Keratinocyte (primary cell): ENCODE data around the gene L3MBTL4. TPM values are rescaled to one million over a fixed set of nuclear protein-coding genes. Genes with fewer than 3 reads are reported as not detected.

Experiments used
- DNase-seq: peaks from one replicate; pipeline ENCODE4 v3.0.0-alpha.2; 2011; ENCODE audit warnings: low read depth, missing footprints, low spot score
- FAIRE-seq: peaks from 2 replicates; lab custom pipeline; 2011; peaks lifted over from hg19 to GRCh38; lab: Jason Lieb, UNC
- H2AFZ ChIP-seq: 2 replicates; pipeline ENCODE4 v1.6.0; 2012; ENCODE audit warnings: low read length, control low read depth, inconsistent platforms; ENCODE audit not compliant: control insufficient read depth
- H3K27ac ChIP-seq: 2 replicates; pipeline ENCODE4 v1.5.1; 2011; ENCODE audit warnings: low read length; ENCODE audit not compliant: control insufficient read depth, insufficient read depth
- H3K27me3 ChIP-seq: 3 replicates; pipeline ENCODE4 v1.6.0; 2011; ENCODE audit warnings: low read length; ENCODE audit not compliant: control insufficient read depth, insufficient read depth; ENCODE audit errors: extremely low read depth
- H3K36me3 ChIP-seq, 2 experiments: 2 replicates in 1 of 2; 3 replicates in 1 of 2; pipeline ENCODE4 v1.5.1; 2011; ENCODE audit warnings: low read length in 2 of 2, mild to moderate bottlenecking in 1 of 2; ENCODE audit not compliant: control insufficient read depth in 2 of 2, insufficient read depth in 2 of 2; ENCODE audit errors: extremely low read depth in 1 of 2
- H3K4me1 ChIP-seq: 3 replicates; pipeline ENCODE4 v1.5.1; 2011; ENCODE audit warnings: low read length; ENCODE audit not compliant: control insufficient read depth, insufficient read depth; ENCODE audit errors: extremely low read depth
- H3K4me2 ChIP-seq: 3 replicates; pipeline ENCODE4 v1.6.0; 2011; ENCODE audit warnings: low read depth, low read length; ENCODE audit not compliant: control insufficient read depth, insufficient read depth; ENCODE audit errors: extremely low read depth
- H3K4me3 ChIP-seq, 3 experiments: fragments of 200-600 bp in 1 of 3; sonication (generic) in 1 of 3; 2 replicates in 2 of 3; 3 replicates in 1 of 3; pipeline ENCODE4 v1.5.1; 2011 to 2016; ENCODE audit warnings: low read length in 3 of 3, mild to moderate bottlenecking in 3 of 3, control low read depth in 2 of 3, inconsistent platforms in 1 of 3, low read depth in 1 of 3, mixed read lengths in 1 of 3, mixed run types in 1 of 3, moderate library complexity in 1 of 3; ENCODE audit not compliant: control insufficient read depth in 2 of 3, insufficient read depth in 2 of 3; ENCODE audit errors: extremely low read depth in 1 of 3
- H3K79me2 ChIP-seq: 2 replicates; pipeline ENCODE4 v1.6.0; 2012; ENCODE audit warnings: low read length; ENCODE audit not compliant: control insufficient read depth, insufficient read depth
- H3K9ac ChIP-seq: 3 replicates; pipeline ENCODE4 v1.6.0; 2011; ENCODE audit warnings: low read length; ENCODE audit not compliant: control insufficient read depth, insufficient read depth; ENCODE audit errors: extremely low read depth
- H3K9me1 ChIP-seq: 3 replicates; pipeline ENCODE4 v1.6.0; 2011; ENCODE audit warnings: low read length; ENCODE audit not compliant: control insufficient read depth, insufficient read depth; ENCODE audit errors: extremely low read depth
- H3K9me3 ChIP-seq: 2 replicates; pipeline ENCODE4 v1.5.1; 2012; ENCODE audit warnings: low read depth, low read length; ENCODE audit not compliant: control insufficient read depth
- H4K20me1 ChIP-seq: 3 replicates; pipeline ENCODE4 v1.6.0; 2011; ENCODE audit warnings: low read length; ENCODE audit not compliant: control insufficient read depth, insufficient read depth; ENCODE audit errors: extremely low read depth
- EZH2 ChIP-seq: IDR thresholded peaks from one replicate; pipeline ENCODE4 v1.6.1; 2012; ENCODE audit warnings: inconsistent platforms, mild to moderate bottlenecking, low read length, moderate library complexity
- dilution Hi-C: fragments of 300-500 bp; cut with MboI; formaldehyde crosslinking; loops from one replicate; pipeline ENCODE4 v1.7.0; 2020; ENCODE audit warnings: low sequenced_read_pairs; ENCODE audit not compliant: extremely low pct_ligation_motif_present
- polyA plus RNA-seq, 5 experiments: library from polyadenylated mRNA; depleted of rRNA in 3 of 5; stranded (reverse) in 3 of 5; stranded (forward) in 1 of 5; unstranded in 1 of 5; fragments of >200 nt; gene quantifications; 1 replicate in 1 of 5; 2 replicates in 3 of 5; 3 replicates in 1 of 5; pipeline versions ENCODE4 v1.2.1 to v1.2.3, GENCODE V29; 2011 to 2012; ENCODE audit warnings: missing spikeins in 2 of 5, low read depth in 1 of 5, low replicate concordance in 1 of 5
- TF ChIP-seq, protein P1 (sequence below), 3 experiments: IDR thresholded peaks in 1 of 3; conservative IDR thresholded peaks in 1 of 3; optimal IDR thresholded peaks in 1 of 3; 2 replicates in 2 of 3; 3 replicates in 1 of 3; pipeline versions ENCODE3 to v1.5.1; 2011; ENCODE audit warnings: low read length in 3 of 3, mild to moderate bottlenecking in 3 of 3, moderate library complexity in 2 of 3, control low read depth in 1 of 3, inconsistent platforms in 1 of 3; ENCODE audit not compliant: insufficient read depth in 2 of 3; ENCODE audit errors: extremely low read depth in 1 of 3

The L3MBTL4 gene
- polyA plus RNA-seq, 1 donor (not counting 4 experiments of a cell fraction or from before 2014, with no cell fraction given): 0.17 TPM

DNA sequence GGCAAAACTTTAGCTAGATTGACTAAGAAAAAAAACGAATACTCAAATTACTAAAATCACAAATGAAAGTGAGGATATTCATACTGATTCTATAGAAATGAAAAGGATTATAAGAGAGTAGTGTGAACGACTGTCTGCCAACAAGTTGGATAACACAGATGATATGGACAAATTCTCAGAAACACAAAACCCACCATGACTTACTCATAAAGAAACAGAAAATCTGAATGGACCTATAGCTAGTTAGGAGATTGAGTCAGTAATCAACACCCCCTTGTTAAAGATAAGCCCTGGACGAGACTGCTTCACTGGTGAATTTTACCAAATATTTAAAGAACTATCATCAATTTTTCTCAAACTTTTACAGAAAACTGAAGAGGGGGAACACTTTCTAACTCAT, 410.6 kb downstream of the L3MBTL4 start:
- dilution Hi-C loops: no loop called here
- H2AFZ ChIP-seq: no peak overlapping the region
- no peaks in the 10 kb centered on the region for H3K79me2 ChIP-seq
- no peaks in the 10 kb centered on the region for H3K27me3 ChIP-seq
- DNase-seq: no peak
- no peak overlapping the region for H3K4me2 ChIP-seq
- H3K4me3 ChIP-seq: no peak overlapping the region
- H3K9ac ChIP-seq: no peak overlapping the region
- H3K9me3 ChIP-seq: no peaks in the 10 kb centered on the region
- no peaks in the 10 kb centered on the region for H3K4me1 ChIP-seq
- no peak for TF ChIP-seq EZH2
- TF ChIP-seq, protein P1, sequence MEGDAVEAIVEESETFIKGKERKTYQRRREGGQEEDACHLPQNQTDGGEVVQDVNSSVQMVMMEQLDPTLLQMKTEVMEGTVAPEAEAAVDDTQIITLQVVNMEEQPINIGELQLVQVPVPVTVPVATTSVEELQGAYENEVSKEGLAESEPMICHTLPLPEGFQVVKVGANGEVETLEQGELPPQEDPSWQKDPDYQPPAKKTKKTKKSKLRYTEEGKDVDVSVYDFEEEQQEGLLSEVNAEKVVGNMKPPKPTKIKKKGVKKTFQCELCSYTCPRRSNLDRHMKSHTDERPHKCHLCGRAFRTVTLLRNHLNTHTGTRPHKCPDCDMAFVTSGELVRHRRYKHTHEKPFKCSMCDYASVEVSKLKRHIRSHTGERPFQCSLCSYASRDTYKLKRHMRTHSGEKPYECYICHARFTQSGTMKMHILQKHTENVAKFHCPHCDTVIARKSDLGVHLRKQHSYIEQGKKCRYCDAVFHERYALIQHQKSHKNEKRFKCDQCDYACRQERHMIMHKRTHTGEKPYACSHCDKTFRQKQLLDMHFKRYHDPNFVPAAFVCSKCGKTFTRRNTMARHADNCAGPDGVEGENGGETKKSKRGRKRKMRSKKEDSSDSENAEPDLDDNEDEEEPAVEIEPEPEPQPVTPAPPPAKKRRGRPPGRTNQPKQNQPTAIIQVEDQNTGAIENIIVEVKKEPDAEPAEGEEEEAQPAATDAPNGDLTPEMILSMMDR (optimal IDR thresholded peaks at IDR 0.05 in 1 of 3, IDR thresholded peaks at IDR 0.05 in 1 of 3, conservative IDR thresholded peaks at IDR 0.05 in 1 of 3; ENCODE audit: extremely low read depth in 1 of 3, insufficient read depth in 2 of 3, low read length in 3 of 3): no peak
- H3K9me1 ChIP-seq: no peaks in the 10 kb centered on the region
- FAIRE-seq: no peak
- no peak overlapping the region for H3K27ac ChIP-seq
- H4K20me1 ChIP-seq: no peaks in the 10 kb centered on the region
- H3K36me3 ChIP-seq: no peaks in the 10 kb centered on the region

DNA sequence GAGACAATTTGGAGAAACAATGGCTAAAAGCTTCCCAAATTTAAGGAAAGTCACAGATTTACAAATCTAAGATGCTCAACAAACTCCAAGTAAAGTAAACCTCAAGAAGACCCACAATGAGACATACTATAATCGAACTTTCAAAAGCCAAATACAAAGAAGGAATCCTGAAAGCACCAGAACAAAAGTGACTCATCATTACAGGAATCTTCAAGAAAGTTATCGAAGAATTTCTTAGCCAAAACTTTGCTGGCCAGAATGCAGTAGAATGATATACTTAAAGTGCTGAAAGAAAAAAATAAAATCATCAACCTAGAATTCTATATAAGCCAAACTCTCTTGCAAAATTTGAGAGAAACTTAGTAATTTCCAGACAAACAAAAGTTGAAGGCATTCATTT, 412.8 kb downstream of the L3MBTL4 start:
- Histone ChIP-seq H3K9ac (no peak overlapping the region), H3K27me3 (no peaks in the 10 kb centered on the region), H3K27ac (no peak overlapping the region), H2AFZ (no peak overlapping the region), H3K4me2 (no peak overlapping the region), H3K9me3 (no peaks in the 10 kb centered on the region), H3K9me1 (no peaks in the 10 kb centered on the region), H4K20me1 (no peaks in the 10 kb centered on the region), H3K36me3 (no peaks in the 10 kb centered on the region), H3K79me2 (no peaks in the 10 kb centered on the region), H3K4me3 (no peak overlapping the region), H3K4me1 (no peaks in the 10 kb centered on the region)
- FAIRE-seq: no peak
- TF ChIP-seq, protein P1 (optimal IDR thresholded peaks at IDR 0.05 in 1 of 3, IDR thresholded peaks at IDR 0.05 in 1 of 3, conservative IDR thresholded peaks at IDR 0.05 in 1 of 3; ENCODE audit: extremely low read depth in 1 of 3, insufficient read depth in 2 of 3, low read length in 3 of 3): no peak
- dilution Hi-C loops: no loop called here
- no peak for DNase-seq
